Ishikawa (cell line): ENCODE measurements around the gene TRAPPC2.

ENCODE experiments used
- CEBPB ChIP-seq: IDR thresholded peaks from 2 replicates; pipeline ENCODE4 v1.6.1; 2012
- CREB1 ChIP-seq: IDR thresholded peaks from 2 replicates; pipeline ENCODE4 v1.6.1; 2012; ENCODE audit warnings: low read depth
- EGR1 ChIP-seq: IDR thresholded peaks from 2 replicates; pipeline ENCODE4 v1.6.1; 2012
- EP300 ChIP-seq: IDR thresholded peaks from 2 replicates; pipeline ENCODE4 v1.6.1; 2012; ENCODE audit warnings: borderline replicate concordance
- FOXM1 ChIP-seq: IDR thresholded peaks from 2 replicates; pipeline ENCODE4 v1.6.1; 2012; ENCODE audit warnings: low read depth, borderline replicate concordance
- NFIC ChIP-seq: IDR thresholded peaks from 2 replicates; pipeline ENCODE4 v1.6.1; 2012
- RAD21 ChIP-seq: IDR thresholded peaks from 2 replicates; pipeline ENCODE4 v1.6.1; 2012; ENCODE audit warnings: low read depth
- REST ChIP-seq: IDR thresholded peaks from 2 replicates; pipeline ENCODE4 v1.6.1; 2012; ENCODE audit warnings: low read depth, mild to moderate bottlenecking
- TAF1 ChIP-seq: IDR thresholded peaks from 2 replicates; pipeline ENCODE4 v1.6.1; 2012; ENCODE audit warnings: low read depth, mild to moderate bottlenecking
- TCF12 ChIP-seq: IDR thresholded peaks from 2 replicates; pipeline ENCODE4 v1.6.1; 2012; ENCODE audit warnings: low read depth
- TEAD4 ChIP-seq: IDR thresholded peaks from 2 replicates; pipeline ENCODE4 v1.6.1; 2012
- YY1 ChIP-seq: IDR thresholded peaks from 2 replicates; pipeline ENCODE4 v1.6.1; 2012; ENCODE audit warnings: low read depth
- ZBTB7A ChIP-seq: IDR thresholded peaks from 2 replicates; pipeline ENCODE4 v1.6.1; 2012; ENCODE audit warnings: low read depth
- TF ChIP-seq, protein P1 (sequence below): IDR thresholded peaks from 2 replicates; pipeline ENCODE4 v1.6.1; 2012
- TF ChIP-seq, protein P2 (sequence below): IDR thresholded peaks from 2 replicates; pipeline ENCODE4 v1.6.1; 2012

Gene TRAPPC2

GRCh38 chrX:13703135-13703534, 31.3 kb downstream of the TRAPPC2 start:
- TF ChIP-seq TAF1, result no peak
- no peak for TF ChIP-seq ZBTB7A
- no peak for TF ChIP-seq REST
- no peak for TF ChIP-seq EGR1
- no peak for TF ChIP-seq CEBPB
- no peak for TF ChIP-seq FOXM1
- TF ChIP-seq, protein P1, sequence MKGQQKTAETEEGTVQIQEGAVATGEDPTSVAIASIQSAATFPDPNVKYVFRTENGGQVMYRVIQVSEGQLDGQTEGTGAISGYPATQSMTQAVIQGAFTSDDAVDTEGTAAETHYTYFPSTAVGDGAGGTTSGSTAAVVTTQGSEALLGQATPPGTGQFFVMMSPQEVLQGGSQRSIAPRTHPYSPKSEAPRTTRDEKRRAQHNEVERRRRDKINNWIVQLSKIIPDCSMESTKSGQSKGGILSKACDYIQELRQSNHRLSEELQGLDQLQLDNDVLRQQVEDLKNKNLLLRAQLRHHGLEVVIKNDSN, result no peak
- TF ChIP-seq TEAD4, result no peak
- no peak for TF ChIP-seq TCF12
- TF ChIP-seq EP300, result no peak
- TF ChIP-seq RAD21, result no peak
- TF ChIP-seq CREB1, result no peak
- TF ChIP-seq, protein P2, sequence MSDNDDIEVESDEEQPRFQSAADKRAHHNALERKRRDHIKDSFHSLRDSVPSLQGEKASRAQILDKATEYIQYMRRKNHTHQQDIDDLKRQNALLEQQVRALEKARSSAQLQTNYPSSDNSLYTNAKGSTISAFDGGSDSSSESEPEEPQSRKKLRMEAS, result no peak
- no peak for TF ChIP-seq NFIC
- TF ChIP-seq YY1, result no peak

- TF ChIP-seq CEBPB (no peak), TAF1 (no peak), RAD21 (no peak), NFIC (no peak), EGR1 (no peak), CREB1 (no peak), YY1 (no peak), REST (no peak), TEAD4 (no peak), ZBTB7A (no peak), FOXM1 (no peak), TCF12 (no peak), EP300 (no peak)
- TF ChIP-seq, protein P2, result no peak
- TF ChIP-seq, protein P1, result no peak
These were observed 32.2 kb downstream of the TRAPPC2 start for GRCh38 chrX:13702111-13702789.

- no peak for TF ChIP-seq FOXM1
- TF ChIP-seq NFIC, result no peak
- TF ChIP-seq EGR1, result no peak
- TF ChIP-seq, protein P1, result no peak
- no peak for TF ChIP-seq YY1
- TF ChIP-seq REST, result no peak
- TF ChIP-seq RAD21, result no peak
- no peak for TF ChIP-seq TCF12
- no peak for TF ChIP-seq EP300
- TF ChIP-seq, protein P2, result no peak
- TF ChIP-seq ZBTB7A, result no peak
- no peak for TF ChIP-seq CEBPB
- TF ChIP-seq TEAD4, result no peak
- no peak for TF ChIP-seq TAF1
- no peak for TF ChIP-seq CREB1
These were observed 34.0 kb downstream of the TRAPPC2 start for GRCh38 chrX:13700380-13700779.
